A673 (cell line): Measurements from ENCODE around the gene IRF2BP2.
A peak's percentile ranks its signal among the peaks of the same experiment; 100 is the strongest.

Source experiments
- CTCF ChIP-seq: fragments of 300-800, 200-600 bp; sonication (generic); conservative IDR thresholded peaks from 2 replicates; pipeline ENCODE4 v1.5.1; 2017; ENCODE audit warnings: low read depth, mild to moderate bottlenecking, antibody characterized with exemption, low read length, moderate library complexity, mixed read lengths
- EZH2 ChIP-seq: fragments of 200-600 bp; sonication (generic); IDR thresholded peaks from 2 replicates; pipeline ENCODE4 v1.6.1; 2017; ENCODE audit warnings: borderline replicate concordance, low read depth, mild to moderate bottlenecking, mixed read lengths, antibody characterized with exemption, low read length; ENCODE audit not compliant: poor library complexity, severe bottlenecking

- TF ChIP-seq CTCF = 0 out of 2 replicates have a peak, but pooled peaks have one; percentile 15
- no peak for TF ChIP-seq EZH2
These were observed 3.8 kb downstream of the IRF2BP2 start for GRCh38 chr1:234605983-234606783.
